Stimulated activated CD8-positive, alpha-beta memory T cell treated with anti-CD3 and anti-CD28 coated beads, Interleukin-2, amount 100 ng/mL, for 48 hours (primary cell): ENCODE results near the gene CTXN1.
"Not testable (repeated sequence)": the region's sequence is repeated elsewhere in the genome, so short reads cannot be mapped to it uniquely, and the experiment has no call there.

Source experiments
- DNase-seq, 2 donors: peaks; one replicate each; pipeline ENCODE4 v3.0.0-alpha.2; 2020; ENCODE audit warnings: low read depth in 2 of 2

CTXN1 gene

GRCh38 chr19:7900931-7901330 lies 25.0 kb downstream of the CTXN1 start:
- DNase-seq: no peak

- DNase-seq: no peak
Measured at GRCh38 chr19:7900401-7900870, 25.5 kb downstream of the CTXN1 start.

GRCh38 chr19:7899751-7900378 lies 26.1 kb downstream of the CTXN1 start:
- no peak for DNase-seq

- DNase-seq: no peak
Measured at GRCh38 chr19:7898967-7899366, 27.0 kb downstream of the CTXN1 start.

- DNase-seq: no peak
Measured at GRCh38 chr19:7897292-7897691, 28.6 kb downstream of the CTXN1 start.

- DNase-seq: no peak
Measured at GRCh38 chr19:7895565-7895964, 30.4 kb downstream of the CTXN1 start.

- DNase-seq: no peak
Measured at GRCh38 chr19:7894612-7895309, 31.2 kb downstream of the CTXN1 start.

GRCh38 chr19:7893362-7894101 lies 32.4 kb downstream of the CTXN1 start:
- not testable (repeated sequence) for DNase-seq

- DNase-seq: no peak
Measured at GRCh38 chr19:7888826-7889217, 37.1 kb downstream of the CTXN1 start.

- DNase-seq: peak in 1 of 2 donors; percentile 50
Measured at GRCh38 chr19:7888145-7888825, 37.6 kb downstream of the CTXN1 start, which contains the start of gene LRRC8E. TSS of gene LRRC8E (plus strand) at chr19:7888510. CDS start at chr19:7895604, 7,094 bp downstream.

- no peak for DNase-seq
Measured at GRCh38 chr19:7887408-7888144, 38.4 kb downstream of the CTXN1 start.

GRCh38 chr19:7885818-7886217 lies 40.1 kb downstream of the CTXN1 start:
- DNase-seq: no peak

- no peak for DNase-seq
Measured at GRCh38 chr19:7883796-7884570, 42.0 kb downstream of the CTXN1 start.

GRCh38 chr19:7883105-7883504 lies 42.8 kb downstream of the CTXN1 start:
- no peak for DNase-seq

- DNase-seq: no peak
Measured at GRCh38 chr19:7881910-7882309, 44.0 kb downstream of the CTXN1 start.

GRCh38 chr19:7879836-7880235 lies 46.1 kb downstream of the CTXN1 start:
- DNase-seq: no peak

- DNase-seq: no peak
Measured at GRCh38 chr19:7879111-7879807, 46.7 kb downstream of the CTXN1 start.

GRCh38 chr19:7877249-7877836 lies 48.6 kb downstream of the CTXN1 start:
- no peak for DNase-seq

GRCh38 chr19:7874897-7875273 lies 51.0 kb downstream of the CTXN1 start:
- DNase-seq: no peak
